ENCODE data around the gene SPATA24. TPM values are rescaled to one million over a fixed set of nuclear protein-coding genes. Genes with fewer than 3 reads are reported as not detected.

The SPATA24 gene
- total and polyA plus RNA-seq, 2 of the 8 experiments (the other 6 are each of a cell fraction or from before 2014, with no cell fraction given): 5.8 to 9.4 TPM

DNA sequence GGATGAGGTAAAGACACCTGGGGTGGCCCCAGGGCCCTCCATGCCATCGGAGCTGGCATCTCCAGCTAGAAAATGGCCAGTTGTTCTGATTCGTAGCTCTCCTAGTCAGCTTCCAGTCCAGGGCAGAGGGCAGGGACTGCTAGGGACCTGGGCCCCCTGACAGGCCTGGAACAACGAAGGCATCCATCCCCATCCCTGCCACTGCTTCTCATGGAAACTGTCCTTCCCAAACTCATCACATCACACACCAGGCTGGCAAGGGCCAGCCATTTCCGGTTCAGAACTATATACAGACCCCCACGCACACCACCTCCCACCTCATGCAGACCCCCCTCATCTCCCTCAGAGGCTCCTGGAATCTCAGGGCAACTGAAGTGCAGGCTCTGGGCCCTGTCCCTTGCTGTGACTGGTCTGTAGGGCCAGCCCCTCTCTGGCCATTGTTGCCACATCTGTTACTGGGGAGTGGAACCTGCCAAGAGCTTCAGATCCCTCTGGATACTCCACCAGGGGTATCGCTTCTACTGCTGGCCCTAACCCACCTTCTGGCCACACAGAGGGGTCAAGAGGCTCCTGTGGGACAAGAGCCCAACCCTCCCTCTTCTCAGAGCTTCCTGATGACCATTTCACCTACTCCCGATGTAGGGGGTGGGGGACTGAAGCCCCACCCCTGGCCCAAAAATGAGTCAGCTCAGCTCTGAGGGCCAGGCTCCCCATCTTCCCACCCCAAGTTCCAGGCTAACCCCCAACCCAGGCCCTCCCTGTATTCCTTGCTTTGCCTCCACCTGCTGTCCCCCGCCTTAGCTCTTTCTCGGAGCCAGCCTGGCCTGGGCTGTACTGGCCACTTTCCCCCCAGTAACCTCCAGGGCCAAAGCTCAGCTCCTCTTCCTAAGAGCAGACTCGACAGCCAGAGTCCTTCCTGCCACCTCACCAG is 13.0 kb downstream of the SPATA24 start:
- Histone ChIP-seq H4K5ac (ENCODE audit: insufficient read length, low read depth, low read length) (no peak overlapping the region), H3K27ac (ENCODE audit: low read depth, low read length) (no peak overlapping the region), H3K4me1 (replicated peaks in 1 of 4; ENCODE audit: control insufficient read depth in 3 of 4, insufficient read depth in 4 of 4, low read length in 3 of 4) (peaks cover 3 to 41% (median 21%) of the 10 kb centered on the region in 4 experiments), H4K8ac (ENCODE audit: extremely low read depth, insufficient read depth, low read length) (no peak overlapping the region), H3K14ac (ENCODE audit: insufficient read length) (no peak overlapping the region), H2BK12ac (ENCODE audit: low read depth, low read length) (0 out of 2 replicates have a peak overlapping the region, but pooled peaks have one; percentile 1), H3K9ac (replicated peaks in 1 of 4; ENCODE audit: extremely low read depth in 1 of 4, low read depth in 3 of 4, low read length in 3 of 4) (no peak overlapping the region), H3K23ac (ENCODE audit: insufficient read length) (no peak overlapping the region), H2BK20ac (ENCODE audit: low read length) (0 out of 2 replicates have a peak overlapping the region, but pooled peaks have one; percentile 3), H3K4me2 (ENCODE audit: insufficient read depth in 1 of 2, low read depth in 2 of 2, low read length in 2 of 2) (no peak overlapping the region), H2BK15ac (ENCODE audit: low read length) (peak overlapping the region; percentile 72; the same call in 1 of the 2 replicates), H3K9me3 (ENCODE audit: insufficient read depth in 2 of 2, low read depth in 1 of 2, low read length in 1 of 2) (no peaks in the 10 kb centered on the region), H3K4ac (replicated peaks; ENCODE audit: insufficient read length, low read depth, low read length) (no peak overlapping the region), H3K4me3 (ENCODE audit: extremely low read depth in 1 of 4, insufficient read depth in 2 of 4, low read depth in 3 of 4, low read length in 4 of 4) (no peak overlapping the region), H3K27me3 (replicated peaks in 1 of 4; ENCODE audit: control insufficient read depth in 3 of 4, extremely low read depth in 1 of 4, insufficient read depth in 3 of 4, low read length in 3 of 4) (peaks cover 14 to 34% (median 28%) of the 10 kb centered on the region in 4 experiments; a peak in 6 of 7 replicates), H3K18ac (ENCODE audit: extremely low read depth, low read length) (no peak overlapping the region), H4K20me1 (replicated peaks in 1 of 2; ENCODE audit: control insufficient read depth in 1 of 2, insufficient read depth in 2 of 2, low read length in 2 of 2) (peaks cover 0 to 3% of the 10 kb centered on the region in 2 experiments), H3K36me3 (ENCODE audit: control insufficient read depth in 2 of 4, insufficient read depth in 4 of 4, low read length in 3 of 4) (no peaks in the 10 kb centered on the region), H2BK120ac (replicated peaks; ENCODE audit: low read depth, low read length) (no peak overlapping the region), H4K91ac (replicated peaks; ENCODE audit: insufficient read length, low read length) (no peak overlapping the region), H3K56ac (replicated peaks; ENCODE audit: insufficient read length, low read depth, low read length) (no peak overlapping the region), H3K79me2 (ENCODE audit: control insufficient read depth in 1 of 2, insufficient read depth in 2 of 2, low read length in 2 of 2) (no peaks in the 10 kb centered on the region), H2BK5ac (ENCODE audit: low read depth, low read length) (no peak overlapping the region), H3K23me2 (ENCODE audit: low read depth, low read length) (peaks cover 27% of the 10 kb centered on the region; the same call in 1 of the 2 replicates), H2AFZ (ENCODE audit: low read length) (no peak overlapping the region), H2AK5ac (ENCODE audit: low read depth, low read length) (peak overlapping the region; percentile 79; the same call in 1 of the 2 replicates), H3K79me1 (ENCODE audit: low read depth, low read length) (no peaks in the 10 kb centered on the region; the same call in 1 of the 2 replicates)
- no peak for FAIRE-seq
- CTCF ChIA-PET (ENCODE audit: partially characterized antibody): interaction anchor here (0.6 to 3.1 kb wide), 11 partner anchors 9 to 722 kb away, joined by 3 to 16 read pairs (median 3); partner anchors contain the start of genes PAIP2 and SPATA24
- 87% methylated on average over 9 of the region's 10 CpGs; no CpG with 5 or more reads in 1 of the 2 experiments for WGBS, 2 experiments (ENCODE audit: extremely low coverage in 1 of 2, insufficient coverage in 1 of 2, insufficient read length in 1 of 2, insufficient replicate concordance in 2 of 2, low coverage in 1 of 2, low lambda C conversion rate in 2 of 2, missing lambda C conversion rate in 1 of 2)
- POLR2A ChIA-PET (ENCODE audit: partially characterized antibody): interaction anchor here (0.6 to 3.9 kb wide), 13 partner anchors 8 to 656 kb away, joined by 3 to 25 read pairs (median 4); partner anchors contain the start of genes DNAJC18, MATR3, PAIP2 and SPATA24
- no peak for DNase-seq (ENCODE audit: low read depth in 1 of 2, low spot score in 2 of 2)
- no peak for TF ChIP-seq BCL11A (IDR thresholded peaks at IDR 0.05; ENCODE audit: low read depth in 2 of 2, low read length in 2 of 2)

Data from H1 (cell line).